Measurements from ENCODE around the gene CCDC134.
"Not testable (repeated sequence)": the region's sequence is repeated elsewhere in the genome, so short reads cannot be mapped to it uniquely, and the experiment has no call there.

CCDC134 gene

DNA sequence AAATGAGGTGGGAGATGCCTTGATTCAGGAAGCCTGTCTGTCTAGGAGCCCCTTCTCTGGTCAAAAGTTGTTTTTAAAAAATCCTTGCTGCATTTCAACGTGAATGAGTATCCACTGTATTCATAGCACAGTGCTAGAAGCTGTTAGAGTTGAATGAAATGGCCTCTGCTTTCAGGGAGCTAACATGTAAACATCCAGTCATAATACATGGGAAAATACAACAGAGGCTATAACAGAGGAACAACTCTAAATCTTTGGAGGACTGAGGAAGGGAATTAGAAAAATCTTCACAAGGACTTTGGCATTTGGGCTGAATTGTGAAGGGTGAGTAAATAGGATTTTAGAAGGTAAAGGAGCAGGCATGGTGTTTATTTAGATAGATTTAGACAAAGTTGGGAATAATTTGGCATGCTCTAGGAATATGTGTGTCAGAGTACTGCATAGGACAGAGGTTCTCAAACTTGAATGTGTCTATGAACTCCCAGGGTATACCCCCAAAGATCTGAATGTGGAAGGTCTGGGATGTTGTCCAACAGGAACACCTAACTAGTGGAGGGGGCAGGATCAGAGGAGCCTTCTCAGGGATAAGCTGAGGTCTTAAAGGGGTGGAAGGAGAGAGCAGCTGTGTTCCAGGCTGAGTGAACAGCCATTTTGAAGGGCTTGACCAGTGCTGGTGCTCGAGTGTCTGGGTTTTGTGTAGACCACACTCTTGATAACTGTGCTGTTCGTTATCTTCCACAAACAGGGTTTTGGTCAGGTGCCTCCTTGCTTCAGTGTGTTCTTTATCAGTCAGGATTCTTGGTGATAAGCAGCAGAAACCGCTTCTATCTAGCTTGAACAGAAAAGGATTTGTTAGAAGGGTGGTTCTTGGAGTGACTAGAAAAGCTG is 45.1 kb downstream of the CCDC134 start:
- no peak for DNase-seq

DNA sequence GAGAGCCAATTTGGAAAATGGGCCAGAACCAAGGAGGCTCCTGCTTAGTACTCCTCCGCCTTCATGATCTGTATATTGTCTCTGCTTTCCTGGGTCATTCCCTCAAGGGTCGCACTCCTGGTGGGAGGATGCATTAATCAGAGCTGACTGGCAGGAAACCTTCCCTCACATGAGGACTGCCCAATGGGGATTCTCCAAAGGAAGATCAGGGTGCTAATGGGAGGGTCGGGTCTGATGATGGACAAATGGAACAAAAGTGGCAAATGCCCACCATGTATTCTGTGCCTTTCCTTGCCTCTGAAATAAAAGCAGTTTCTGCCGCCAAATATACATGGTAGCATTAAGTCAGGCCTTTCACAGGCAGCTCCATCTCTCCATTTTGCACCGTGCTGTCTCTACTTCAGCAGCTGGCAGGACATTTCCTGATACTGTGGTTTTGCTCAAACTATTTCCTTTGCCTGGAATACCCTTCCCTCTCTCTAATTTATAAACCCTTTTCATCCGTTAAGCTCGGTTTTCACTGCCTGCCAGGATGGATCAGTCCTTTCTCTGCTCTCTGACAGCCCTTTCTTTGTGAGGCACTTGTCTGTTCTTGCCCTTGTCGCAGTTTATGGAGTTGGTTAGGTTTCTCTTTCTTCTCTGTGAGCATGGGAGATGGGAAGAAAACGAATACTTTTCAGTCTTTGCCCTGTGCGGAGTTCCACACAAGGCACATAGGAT is 45.9 kb downstream of the CCDC134 start:
- no peak for DNase-seq

DNA sequence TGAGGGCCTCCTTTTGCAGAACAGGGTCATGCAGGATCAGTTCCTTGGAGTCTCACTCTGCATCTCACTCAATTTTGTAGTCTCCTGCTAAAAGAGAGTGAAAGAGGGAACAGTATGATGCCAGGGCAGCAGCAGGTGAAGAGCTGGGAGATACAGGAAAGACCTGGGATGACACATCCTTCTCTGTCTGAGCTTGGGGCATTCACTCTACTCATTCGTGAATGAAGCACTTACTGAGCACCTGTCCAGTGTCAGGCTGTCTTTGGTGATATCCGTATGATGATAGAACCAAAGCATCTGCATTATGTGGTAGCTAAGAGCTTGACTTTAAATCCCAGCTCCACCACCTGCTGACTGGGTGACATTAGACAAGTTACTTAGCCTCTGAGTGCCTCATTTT is 46.8 kb downstream of the CCDC134 start:
- DNase-seq, result no peak

GRCh38 chr22:41848468-41848867 is 48.0 kb downstream of the CCDC134 start:
- DNase-seq, result no peak

- no peak for DNase-seq
These were observed 56.0 kb downstream of the CCDC134 start for GRCh38 chr22:41856469-41856868.

DNA sequence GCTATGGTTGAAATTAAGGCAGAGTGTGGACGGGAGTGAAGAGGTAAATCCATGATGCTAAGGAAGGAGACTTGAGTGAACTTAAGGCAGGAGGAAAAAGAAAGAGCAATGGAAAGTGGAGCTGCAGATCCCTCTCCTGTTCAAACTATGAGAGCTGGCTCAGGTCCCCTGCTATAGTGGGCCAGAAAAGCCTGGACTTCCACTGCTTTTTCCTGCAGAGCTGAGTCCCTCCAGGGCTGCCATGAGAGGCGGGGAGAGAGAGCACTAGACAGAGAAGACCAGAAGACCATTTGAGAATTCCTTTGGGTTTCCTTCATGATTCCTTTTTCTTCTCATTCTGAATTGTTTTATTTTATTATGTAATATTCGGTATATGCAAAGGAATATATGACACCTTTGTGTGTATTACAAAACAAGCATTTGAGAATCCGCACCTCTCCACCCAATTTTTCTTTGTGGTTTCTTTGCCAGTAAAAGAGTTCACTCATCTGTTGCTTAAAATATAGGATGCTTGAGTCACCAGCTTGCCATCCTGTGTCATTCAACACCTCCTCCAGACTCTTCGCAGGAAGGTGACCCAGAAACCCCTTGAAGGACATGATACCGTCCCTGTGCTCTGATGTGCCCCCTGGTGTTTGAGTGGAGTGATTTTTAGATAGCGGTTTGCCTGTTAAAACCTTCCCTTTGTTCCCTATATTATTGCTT is 56.8 kb downstream of the CCDC134 start:
- DNase-seq, result peak; percentile 80

DNA sequence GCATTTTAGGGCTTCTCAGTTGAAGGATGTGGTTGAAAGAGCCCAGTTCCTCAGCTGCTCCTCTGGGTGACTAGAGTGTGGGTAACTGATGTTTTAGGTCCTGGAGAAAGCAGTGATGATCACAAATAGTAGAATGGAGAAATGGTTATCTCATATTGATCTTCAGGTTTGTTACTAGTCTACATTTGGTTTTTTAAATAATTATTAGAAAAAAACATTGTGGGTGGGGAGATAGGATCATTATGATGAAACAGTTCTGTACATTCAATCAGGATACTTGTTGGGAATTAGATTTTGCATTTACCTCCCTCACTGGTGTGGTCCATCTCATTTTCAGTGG is 57.4 kb downstream of the CCDC134 start:
- DNase-seq, result no peak

DNA sequence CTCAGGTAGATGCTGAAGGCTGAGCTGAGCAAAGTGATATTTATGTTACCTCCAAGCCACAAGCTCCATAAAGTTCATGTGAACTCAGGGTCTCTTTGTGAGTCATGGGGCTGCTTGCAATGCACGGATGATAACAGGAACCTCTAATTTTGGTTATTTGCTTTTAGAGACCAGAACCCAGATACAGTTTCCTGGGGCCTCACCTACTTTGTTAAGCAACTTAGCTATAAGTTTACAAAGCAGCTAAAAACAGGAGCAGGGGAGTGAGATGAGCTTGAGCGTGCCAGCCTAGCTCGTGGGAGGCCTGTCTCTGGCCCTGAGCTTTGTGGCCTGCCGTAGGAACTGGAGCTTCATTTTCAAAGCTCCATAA is 61.7 kb downstream of the CCDC134 start:
- peak; percentile 59 for DNase-seq

- no peak for DNase-seq
These were observed 62.2 kb downstream of the CCDC134 start for GRCh38 chr22:41862530-41863266.

- DNase-seq, result no peak
These were observed 63.0 kb downstream of the CCDC134 start for GRCh38 chr22:41863472-41863871.

DNA sequence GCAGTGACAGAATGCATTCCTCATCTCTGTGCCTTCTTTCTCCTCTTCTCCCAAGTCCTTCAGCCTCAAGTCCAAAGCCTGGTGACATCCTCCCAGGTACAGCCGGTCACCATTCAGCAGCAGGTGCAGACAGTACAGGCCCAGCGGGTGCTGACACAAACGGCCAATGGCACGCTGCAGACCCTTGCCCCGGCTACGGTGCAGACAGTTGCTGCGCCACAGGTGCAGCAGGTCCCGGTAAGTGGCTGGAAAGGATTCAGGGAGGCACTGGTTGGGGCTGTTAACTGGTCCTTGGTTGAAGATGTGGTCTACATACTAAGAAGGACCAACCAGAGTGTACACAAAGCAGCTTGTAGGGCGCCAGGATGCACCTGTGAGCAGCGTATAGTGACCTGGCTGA is 68.1 kb downstream of the CCDC134 start:
- DNase-seq, result no peak

DNA sequence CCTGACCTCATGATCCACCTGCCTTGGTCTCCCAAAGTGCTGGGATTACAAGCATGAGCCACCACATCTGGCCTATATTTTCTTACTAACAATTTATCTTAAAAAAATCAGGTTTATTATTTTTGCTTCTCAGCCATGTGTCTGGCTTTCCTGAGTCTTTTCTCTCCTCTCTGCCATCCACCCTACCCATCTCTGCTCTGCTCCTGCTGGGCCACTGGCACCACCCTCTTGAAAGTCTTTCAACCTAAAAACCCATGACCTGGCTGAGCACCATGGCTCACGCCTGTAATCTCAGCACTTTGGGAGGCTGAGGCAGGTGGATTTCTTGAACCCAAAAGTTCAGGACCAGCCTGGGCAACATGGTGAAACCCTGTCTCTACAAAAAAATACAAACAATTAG is 69.6 kb downstream of the CCDC134 start:
- DNase-seq, result not testable (repeated sequence)

- DNase-seq, result no peak
These were observed 70.3 kb downstream of the CCDC134 start for GRCh38 chr22:41870786-41871185.

DNA sequence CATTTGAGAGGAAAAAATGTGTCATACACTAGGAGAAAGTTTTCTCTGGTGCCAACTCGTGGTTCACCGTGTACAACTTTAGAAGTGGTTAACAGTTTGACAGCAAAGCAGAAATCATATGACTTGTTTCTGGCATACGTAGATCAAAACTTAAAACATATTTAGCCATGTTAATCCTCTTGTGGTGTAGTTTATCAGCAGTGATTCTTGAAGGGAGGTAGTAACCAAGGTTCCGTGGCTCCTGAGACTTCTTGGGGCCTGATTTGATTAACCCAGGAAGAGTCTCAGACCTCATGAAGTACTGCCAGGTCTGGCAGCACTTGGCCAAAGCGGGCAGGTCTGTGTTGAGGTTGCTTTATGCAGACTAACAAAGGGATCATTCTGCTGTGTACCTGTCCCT is 72.9 kb downstream of the CCDC134 start:
- DNase-seq, result peak; percentile 50

- no peak for DNase-seq
These were observed 73.6 kb downstream of the CCDC134 start for GRCh38 chr22:41874090-41874489.

DNA sequence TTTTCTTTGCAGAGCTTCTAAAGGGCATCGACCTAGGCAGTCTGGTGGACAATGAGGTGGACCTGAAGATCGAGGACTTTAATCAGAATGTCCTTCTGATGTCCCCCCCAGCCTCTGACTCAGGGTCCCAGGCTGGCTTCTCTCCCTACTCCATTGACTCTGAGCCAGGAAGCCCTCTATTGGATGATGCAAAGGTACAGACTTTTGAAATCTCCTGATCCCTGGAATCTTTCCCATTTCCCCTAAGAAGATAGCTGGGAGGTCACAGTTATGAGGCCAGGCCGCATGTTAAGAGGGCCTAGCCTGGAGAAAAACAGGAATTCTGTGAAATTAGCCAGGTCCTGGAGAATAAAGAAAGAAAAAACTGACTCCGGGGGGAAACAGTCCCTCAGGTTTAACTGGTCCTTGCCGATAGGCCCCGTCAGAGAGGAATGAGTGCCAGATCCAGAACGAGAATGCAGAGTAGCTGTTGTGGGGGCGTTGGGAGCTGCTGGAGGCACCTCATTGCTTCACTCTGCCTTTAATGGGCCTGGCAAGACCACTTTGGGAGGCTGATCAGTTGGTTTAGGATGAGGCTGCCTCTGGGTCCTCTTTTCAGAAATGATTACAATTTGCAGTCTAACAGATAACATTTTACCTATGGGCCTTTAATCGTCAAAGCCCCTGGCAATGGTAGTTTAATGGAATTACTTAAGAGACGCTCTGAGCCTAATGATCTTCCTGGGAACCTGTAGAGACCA is 75.2 kb downstream of the CCDC134 start:
- DNase-seq, result no peak

Data from CD4-positive, alpha-beta T cell treated with Interleukin-12 subunit alpha and Interleukin-12 subunit beta, for 1 hour (primary cell).